ENCODE results near the gene NT5DC4. TPM values are rescaled to one million over a fixed set of nuclear protein-coding genes. Genes with fewer than 3 reads are reported as not detected.
A peak's percentile ranks its signal among the peaks of the same experiment; 100 is the strongest.

NT5DC4 gene
- total and polyA plus RNA-seq, 12 donors: 0.22 to 0.56 (median 0.24) TPM; not detected in 9

DNA sequence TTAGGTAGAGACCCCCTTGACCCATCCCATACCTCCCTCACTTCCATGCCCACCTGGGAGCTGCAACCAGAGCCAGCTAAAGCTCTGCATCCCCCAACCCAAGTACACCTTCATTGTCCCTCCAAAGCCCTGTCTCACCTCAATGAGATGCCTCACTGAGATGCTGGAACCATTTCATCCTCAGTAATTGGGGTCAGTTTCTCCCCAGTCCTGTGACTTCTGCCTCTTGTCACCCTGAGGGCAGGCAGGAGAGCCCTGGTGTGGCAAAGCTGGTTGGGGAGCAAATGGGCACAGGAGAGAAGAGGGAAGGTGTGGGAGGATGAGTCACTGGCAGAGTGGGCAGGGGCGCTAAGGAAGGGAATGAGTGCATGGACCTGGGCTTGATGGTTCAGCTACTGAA is 27.9 kb upstream of the NT5DC4 start:
- no peaks in the 10 kb centered on the region for H3K36me3 ChIP-seq (replicated peaks in 1 of 2)
- peaks cover 0 to 20% of the 10 kb centered on the region in 2 donors for H3K4me1 ChIP-seq (replicated peaks in 1 of 2)
- DNase-seq: peak in 1 of 7 donors; percentile 10
- 83 to 95% (median 86%) methylated on average over 1 of the region's 1 CpG for WGBS, 4 donors
- H3K4me3 ChIP-seq: no peak overlapping the region
- H3K27me3 ChIP-seq: no peaks in the 10 kb centered on the region
- no peak overlapping the region for H3K27ac ChIP-seq
- intact Hi-C loops (cut with DNase I): loop anchor here (5.0 kb wide), 2 partner anchors 34 to 66 kb away; no protein-coding TSS in a partner anchor
- H3K9me3 ChIP-seq (replicated peaks in 1 of 3): no peaks in the 10 kb centered on the region
- TF ChIP-seq, protein P1, sequence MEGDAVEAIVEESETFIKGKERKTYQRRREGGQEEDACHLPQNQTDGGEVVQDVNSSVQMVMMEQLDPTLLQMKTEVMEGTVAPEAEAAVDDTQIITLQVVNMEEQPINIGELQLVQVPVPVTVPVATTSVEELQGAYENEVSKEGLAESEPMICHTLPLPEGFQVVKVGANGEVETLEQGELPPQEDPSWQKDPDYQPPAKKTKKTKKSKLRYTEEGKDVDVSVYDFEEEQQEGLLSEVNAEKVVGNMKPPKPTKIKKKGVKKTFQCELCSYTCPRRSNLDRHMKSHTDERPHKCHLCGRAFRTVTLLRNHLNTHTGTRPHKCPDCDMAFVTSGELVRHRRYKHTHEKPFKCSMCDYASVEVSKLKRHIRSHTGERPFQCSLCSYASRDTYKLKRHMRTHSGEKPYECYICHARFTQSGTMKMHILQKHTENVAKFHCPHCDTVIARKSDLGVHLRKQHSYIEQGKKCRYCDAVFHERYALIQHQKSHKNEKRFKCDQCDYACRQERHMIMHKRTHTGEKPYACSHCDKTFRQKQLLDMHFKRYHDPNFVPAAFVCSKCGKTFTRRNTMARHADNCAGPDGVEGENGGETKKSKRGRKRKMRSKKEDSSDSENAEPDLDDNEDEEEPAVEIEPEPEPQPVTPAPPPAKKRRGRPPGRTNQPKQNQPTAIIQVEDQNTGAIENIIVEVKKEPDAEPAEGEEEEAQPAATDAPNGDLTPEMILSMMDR (IDR thresholded peaks at IDR 0.05): no peak
- no peak for TF ChIP-seq POLR2A (IDR thresholded peaks at IDR 0.05)

DNA sequence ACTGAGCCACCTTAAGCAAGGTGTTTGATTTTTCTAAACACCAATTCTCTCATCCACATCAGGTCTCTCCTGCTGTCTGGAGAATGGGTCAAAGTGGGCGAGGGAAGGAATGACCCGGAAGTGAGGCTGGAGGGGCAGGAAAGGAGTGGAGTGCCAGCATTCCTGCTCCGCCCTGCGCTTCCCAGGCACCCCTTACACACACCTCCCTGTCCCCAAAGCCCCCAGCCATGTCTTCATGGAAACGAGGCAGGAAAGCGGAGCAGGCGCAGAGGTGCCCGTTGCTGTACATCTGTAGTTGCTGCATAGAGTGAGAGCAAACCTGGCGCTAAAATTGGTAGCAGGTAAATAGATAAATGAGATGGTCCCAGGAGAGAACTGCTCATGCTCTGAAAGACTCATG is 27.2 kb upstream of the NT5DC4 start:
- Histone ChIP-seq H3K27ac (no peak overlapping the region), H3K4me3 (no peak overlapping the region), H3K27me3 (no peaks in the 10 kb centered on the region), H3K4me1 (replicated peaks in 1 of 2) (peaks cover 0 to 20% of the 10 kb centered on the region in 2 donors), H3K36me3 (replicated peaks in 1 of 2) (no peaks in the 10 kb centered on the region), H3K9me3 (replicated peaks in 1 of 3) (no peaks in the 10 kb centered on the region)
- DNase-seq: peak in 1 of 7 donors; percentile 29
- 81 to 92% (median 88%) methylated on average over 9 of the region's 9 CpGs for WGBS, 4 donors
- no peak for TF ChIP-seq POLR2A (IDR thresholded peaks at IDR 0.05)
- TF ChIP-seq, protein P1 (IDR thresholded peaks at IDR 0.05): no peak
- intact Hi-C loops (cut with DNase I): loop anchor here (5.0 kb wide), 2 partner anchors 34 to 66 kb away; no protein-coding TSS in a partner anchor

DNA sequence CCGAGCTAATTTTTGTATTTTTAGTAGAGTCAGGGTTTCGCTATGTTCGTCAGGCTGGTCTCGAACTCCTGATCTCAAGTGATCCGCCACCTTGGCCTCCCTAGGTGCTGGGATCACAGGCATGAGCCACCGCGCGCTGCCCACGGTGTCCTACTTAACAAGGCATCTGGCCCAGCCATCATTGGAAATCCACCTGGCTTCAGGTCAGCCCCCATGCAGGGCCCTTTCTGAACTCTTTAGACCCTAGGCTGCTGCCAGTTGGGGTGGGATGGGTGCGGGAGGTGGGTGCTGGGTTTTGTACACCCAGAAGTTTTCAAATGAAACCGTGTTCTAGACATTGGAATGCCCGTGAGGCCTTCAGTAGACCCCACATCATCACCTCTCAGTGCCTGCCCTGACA is 26.6 kb upstream of the NT5DC4 start:
- Histone ChIP-seq H3K36me3 (replicated peaks in 1 of 2) (no peaks in the 10 kb centered on the region), H3K27me3 (no peaks in the 10 kb centered on the region), H3K4me1 (replicated peaks in 1 of 2) (peaks cover 0 to 20% of the 10 kb centered on the region in 2 donors), H3K9me3 (replicated peaks in 1 of 3) (no peaks in the 10 kb centered on the region), H3K27ac (no peak overlapping the region), H3K4me3 (no peak overlapping the region)
- DNase-seq: peak in 1 of 7 donors; percentile 30
- intact Hi-C loops (cut with DNase I): loop anchor here (5.0 kb wide), 2 partner anchors 33 to 67 kb away; no protein-coding TSS in a partner anchor
- 92 to 97% (median 95%) methylated on average over 11 to 12 of the region's 12 CpGs for WGBS, 4 donors
- TF ChIP-seq, protein P1 (IDR thresholded peaks at IDR 0.05): no peak
- TF ChIP-seq POLR2A (IDR thresholded peaks at IDR 0.05): no peak

DNA sequence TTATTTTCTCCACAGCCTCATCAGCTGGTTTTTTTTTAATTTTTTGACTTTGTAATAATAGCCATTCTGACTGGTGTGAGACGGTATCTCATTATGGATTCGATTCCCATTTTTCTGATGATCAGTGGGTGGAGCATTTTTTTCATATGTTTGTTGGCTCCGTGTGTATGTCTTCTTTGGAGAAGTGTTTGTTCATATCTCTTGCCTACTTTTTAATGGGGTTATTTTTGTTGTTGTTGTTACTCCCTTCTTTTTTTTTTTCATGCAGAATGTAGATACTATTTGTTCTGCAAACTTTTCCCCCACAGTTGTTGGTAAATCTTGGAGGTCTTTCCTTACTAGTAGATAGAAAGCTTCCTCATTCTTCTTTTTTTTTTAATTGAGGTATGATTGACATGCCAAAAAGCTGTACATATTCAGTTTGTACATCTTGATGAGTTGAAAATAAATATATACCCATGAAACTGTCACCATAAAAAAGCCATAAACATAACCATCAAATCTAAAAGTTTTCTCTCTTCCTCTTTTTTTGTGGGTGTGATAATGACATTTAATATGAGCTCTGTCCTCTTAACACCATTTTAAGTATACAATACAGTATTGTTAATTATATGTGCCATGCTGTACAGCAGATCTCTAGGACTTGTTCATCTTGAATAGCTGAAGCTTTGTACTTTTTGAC is 21.8 kb upstream of the NT5DC4 start:
- TF ChIP-seq, protein P1 (IDR thresholded peaks at IDR 0.05): no peak
- no peak for TF ChIP-seq POLR2A (IDR thresholded peaks at IDR 0.05)
- Histone ChIP-seq H3K9me3 (replicated peaks in 1 of 3) (no peaks in the 10 kb centered on the region), H3K4me3 (no peak overlapping the region), H3K27ac (no peak overlapping the region), H3K4me1 (replicated peaks in 1 of 2) (no peaks in the 10 kb centered on the region), H3K36me3 (replicated peaks in 1 of 2) (no peaks in the 10 kb centered on the region), H3K27me3 (no peaks in the 10 kb centered on the region)
- 80 to 87% (median 82%) methylated on average over 3 of the region's 3 CpGs for WGBS, 4 donors
- no peak for DNase-seq
- intact Hi-C loops (cut with DNase I): no loop called here
